Trophoblast cell (in vitro differentiated cells and primary cell): ENCODE measurements around the gene UBAC1.

Experiments used
- DNase-seq, 2 donors: peaks; one replicate each; pipeline ENCODE4 v3.0.0-alpha.2; 2016
- H2AFZ ChIP-seq: 2 replicates; pipeline ENCODE4 v1.6.1; 2013; ENCODE audit warnings: low read length, moderate library complexity, mild to moderate bottlenecking; ENCODE audit not compliant: insufficient read depth, poor library complexity
- H2AK5ac ChIP-seq: 2 replicates; pipeline ENCODE4 v1.6.1; 2013; ENCODE audit warnings: mild to moderate bottlenecking, low read length
- H2BK120ac ChIP-seq: 2 replicates; pipeline ENCODE4 v1.6.1; 2013; ENCODE audit warnings: low read length, mild to moderate bottlenecking, moderate library complexity; ENCODE audit not compliant: insufficient read depth, poor library complexity
- H2BK12ac ChIP-seq: 2 replicates; pipeline ENCODE4 v1.6.1; 2013; ENCODE audit warnings: mild to moderate bottlenecking, low read length, moderate library complexity
- H2BK5ac ChIP-seq: 2 replicates; pipeline ENCODE4 v1.6.1; 2013; ENCODE audit warnings: low read length, low read depth, moderate library complexity, mild to moderate bottlenecking; ENCODE audit not compliant: poor library complexity
- H3K14ac ChIP-seq: 2 replicates; pipeline ENCODE4 v1.6.1; 2013; ENCODE audit warnings: mild to moderate bottlenecking, low read length
- H3K18ac ChIP-seq: 2 replicates; pipeline ENCODE4 v1.6.1; 2013; ENCODE audit warnings: mild to moderate bottlenecking, low read length
- H3K23ac ChIP-seq: 2 replicates; pipeline ENCODE4 v1.6.1; 2013; ENCODE audit warnings: low read length
- H3K27ac ChIP-seq: 2 replicates; pipeline ENCODE4 v1.5.1; 2013; ENCODE audit warnings: low read depth, mild to moderate bottlenecking, inconsistent platforms, low read length, moderate library complexity
- H3K27me3 ChIP-seq: 2 replicates; pipeline ENCODE4 v1.6.1; 2013; ENCODE audit warnings: inconsistent platforms, mild to moderate bottlenecking, low read length, moderate library complexity; ENCODE audit not compliant: insufficient read depth
- H3K36me3 ChIP-seq, 2 experiments: 1 replicate in 1 of 2; 2 replicates in 1 of 2; pipeline ENCODE4 v1.6.1; 2013; ENCODE audit warnings: low read length in 2 of 2, mild to moderate bottlenecking in 2 of 2, moderate library complexity in 1 of 2; ENCODE audit not compliant: insufficient read depth in 2 of 2, control insufficient read depth in 1 of 2
- H3K4ac ChIP-seq: 2 replicates; pipeline ENCODE4 v1.6.1; 2013; ENCODE audit warnings: low read depth, mild to moderate bottlenecking, low read length, moderate library complexity
- H3K4me1 ChIP-seq, 2 experiments: 1 replicate in 1 of 2; 2 replicates in 1 of 2; pipeline ENCODE4 v1.6.1; 2013; ENCODE audit warnings: low read length in 2 of 2, mild to moderate bottlenecking in 2 of 2, moderate library complexity in 1 of 2; ENCODE audit not compliant: insufficient read depth in 2 of 2, control insufficient read depth in 1 of 2
- H3K4me2 ChIP-seq: 2 replicates; pipeline ENCODE4 v1.6.1; 2013; ENCODE audit warnings: inconsistent platforms, mild to moderate bottlenecking, low read length, moderate library complexity
- H3K4me3 ChIP-seq: 2 replicates; pipeline ENCODE4 v1.5.1; 2013; ENCODE audit warnings: mild to moderate bottlenecking, low read depth, low read length, inconsistent platforms
- H3K79me1 ChIP-seq: one replicate; pipeline ENCODE4 v1.6.1; 2013; ENCODE audit warnings: low read length
- H3K79me2 ChIP-seq: 2 replicates; pipeline ENCODE4 v1.6.1; 2013; ENCODE audit warnings: low read length, mild to moderate bottlenecking; ENCODE audit not compliant: control insufficient read depth, insufficient read depth, poor library complexity
- H3K9ac ChIP-seq: 2 replicates; pipeline ENCODE4 v1.6.1; 2013; ENCODE audit warnings: mild to moderate bottlenecking, low read length
- H3K9me3 ChIP-seq: 2 replicates; pipeline ENCODE4 v1.6.1; 2013; ENCODE audit warnings: low read depth, mild to moderate bottlenecking, control low read depth, inconsistent platforms, low read length; ENCODE audit not compliant: insufficient read depth
- H4K12ac ChIP-seq: 2 replicates; pipeline ENCODE4 v1.6.1; 2013; ENCODE audit warnings: low read depth, mild to moderate bottlenecking, low read length, moderate library complexity
- H4K8ac ChIP-seq: 2 replicates; pipeline ENCODE4 v1.6.1; 2013; ENCODE audit warnings: low read depth, mild to moderate bottlenecking, low read length, moderate library complexity
- H4K91ac ChIP-seq: one replicate; pipeline ENCODE4 v1.6.1; 2013; ENCODE audit warnings: low read depth, mild to moderate bottlenecking, low read length, moderate library complexity
- WGBS: extraction: QIAGEN DNeasy Blood & Tissue Kit; methylation state at CpG from one replicate; pipeline ENCODE4 v1.1.7; 2013; ENCODE audit warnings: missing lambda C conversion rate; ENCODE audit not compliant: insufficient read length, insufficient coverage; ENCODE audit errors: extremely low coverage; 5-methylcytosine and 5-hydroxymethylcytosine counted together

UBAC1 gene

GRCh38 chr9:135997090-135998015 lies 36.2 kb upstream of the UBAC1 start:
- Histone ChIP-seq H4K12ac (no peak overlapping the region), H3K36me3 (no peaks in the 10 kb centered on the region), H3K9ac (no peak overlapping the region), H3K9me3 (no peaks in the 10 kb centered on the region), H3K14ac (no peak overlapping the region), H2AFZ (no peak overlapping the region), H3K27me3 (no peaks in the 10 kb centered on the region), H3K4me1 (peaks cover 7 to 8% of the 10 kb centered on the region in 2 experiments), H3K27ac (no peak overlapping the region), H3K4me2 (no peak overlapping the region), H2AK5ac (no peak overlapping the region), H3K79me1 (peaks cover 8% of the 10 kb centered on the region), H2BK12ac (no peak overlapping the region), H3K79me2 (peaks cover 1% of the 10 kb centered on the region), H3K4ac (no peak overlapping the region), H2BK5ac (no peak overlapping the region), H3K23ac (no peak overlapping the region), H3K4me3 (no peak overlapping the region), H2BK120ac (no peak overlapping the region), H4K8ac (no peak overlapping the region), H4K91ac (no peak overlapping the region), H3K18ac (no peak overlapping the region)
- DNase-seq: no peak
- WGBS: no CpG with 5 or more reads among the region's 34 CpGs

GRCh38 chr9:135995816-135996215 lies 34.6 kb upstream of the UBAC1 start:
- H3K79me2 ChIP-seq: peaks cover 2% of the 10 kb centered on the region
- H4K8ac ChIP-seq: no peak overlapping the region
- no peaks in the 10 kb centered on the region for H3K27me3 ChIP-seq
- peak in 1 of 2 donors; percentile 19 for DNase-seq
- no peak overlapping the region for H2BK5ac ChIP-seq
- H3K14ac ChIP-seq: no peak overlapping the region
- H3K23ac ChIP-seq: no peak overlapping the region
- H2AK5ac ChIP-seq: no peak overlapping the region
- no peak overlapping the region for H2BK120ac ChIP-seq
- H2AFZ ChIP-seq: no peak overlapping the region
- no peak overlapping the region for H3K4me2 ChIP-seq
- WGBS: no CpG with 5 or more reads among the region's 21 CpGs
- no peak overlapping the region for H4K12ac ChIP-seq
- H2BK12ac ChIP-seq: no peak overlapping the region
- H4K91ac ChIP-seq: no peak overlapping the region
- no peaks in the 10 kb centered on the region for H3K36me3 ChIP-seq
- no peaks in the 10 kb centered on the region for H3K9me3 ChIP-seq
- no peak overlapping the region for H3K9ac ChIP-seq
- no peak overlapping the region for H3K4ac ChIP-seq
- no peak overlapping the region for H3K18ac ChIP-seq
- no peak overlapping the region for H3K4me3 ChIP-seq
- no peak overlapping the region for H3K27ac ChIP-seq
- peaks cover 9% of the 10 kb centered on the region in 2 experiments for H3K4me1 ChIP-seq
- peaks cover 10% of the 10 kb centered on the region for H3K79me1 ChIP-seq

GRCh38 chr9:135994501-135995192 lies 33.5 kb upstream of the UBAC1 start:
- no peak overlapping the region for H3K9ac ChIP-seq
- DNase-seq: no peak
- peaks cover 10% of the 10 kb centered on the region for H3K79me1 ChIP-seq

GRCh38 chr9:135993765-135994500 lies 32.8 kb upstream of the UBAC1 start:
- no peak overlapping the region for H2BK12ac ChIP-seq
- no peak overlapping the region for H3K4me2 ChIP-seq
- no peak overlapping the region for H2BK5ac ChIP-seq
- H3K27me3 ChIP-seq: no peaks in the 10 kb centered on the region
- H3K4me3 ChIP-seq: no peak overlapping the region
- no peak overlapping the region for H3K23ac ChIP-seq
- no peak for DNase-seq
- H2AK5ac ChIP-seq: no peak overlapping the region
- no peak overlapping the region for H2AFZ ChIP-seq
- no peaks in the 10 kb centered on the region for H3K36me3 ChIP-seq
- peaks cover 2% of the 10 kb centered on the region for H3K79me2 ChIP-seq
- no peak overlapping the region for H3K27ac ChIP-seq
- H3K18ac ChIP-seq: no peak overlapping the region
- H3K14ac ChIP-seq: no peak overlapping the region
- no peak overlapping the region for H4K8ac ChIP-seq
- WGBS: no CpG with 5 or more reads among the region's 27 CpGs
- no peaks in the 10 kb centered on the region for H3K9me3 ChIP-seq
- H3K4ac ChIP-seq: no peak overlapping the region
- no peak overlapping the region for H2BK120ac ChIP-seq
- peaks cover 10% of the 10 kb centered on the region for H3K79me1 ChIP-seq
- no peak overlapping the region for H4K91ac ChIP-seq
- H3K9ac ChIP-seq: no peak overlapping the region
- H3K4me1 ChIP-seq: peaks cover 9% of the 10 kb centered on the region in 2 experiments
- no peak overlapping the region for H4K12ac ChIP-seq

More at GRCh38 chr9:135994501-135995192, 33.5 kb upstream of the UBAC1 start:
- Histone ChIP-seq H3K27ac (no peak overlapping the region), H2AFZ (no peak overlapping the region), H3K27me3 (no peaks in the 10 kb centered on the region), H4K8ac (no peak overlapping the region), H3K4me2 (no peak overlapping the region), H4K12ac (no peak overlapping the region), H2BK5ac (no peak overlapping the region), H3K4me3 (no peak overlapping the region), H3K14ac (no peak overlapping the region), H3K36me3 (no peaks in the 10 kb centered on the region), H3K79me2 (peaks cover 2% of the 10 kb centered on the region), H3K9me3 (no peaks in the 10 kb centered on the region), H2BK120ac (no peak overlapping the region), H3K18ac (no peak overlapping the region), H2AK5ac (no peak overlapping the region), H4K91ac (no peak overlapping the region), H3K23ac (no peak overlapping the region), H2BK12ac (no peak overlapping the region), H3K4me1 (peaks cover 9% of the 10 kb centered on the region in 2 experiments), H3K4ac (no peak overlapping the region)
- WGBS: no CpG with 5 or more reads among the region's 20 CpGs
